Fibroblast of the aortic adventitia (primary cell): Measurements from ENCODE around the gene LGALS1. TPM values are rescaled to one million over a fixed set of nuclear protein-coding genes. Genes with fewer than 3 reads are reported as not detected.

Experiments
- DNase-seq: peaks from one replicate; pipeline ENCODE4 v3.0.0-alpha.2; 2010; ENCODE audit warnings: low read depth
- H3K4me3 ChIP-seq: 2 replicates; pipeline ENCODE4 v1.5.1; 2011; ENCODE audit warnings: low read depth, mild to moderate bottlenecking, control low read depth, low read length, moderate library complexity
- CTCF ChIP-seq: IDR thresholded peaks from 2 replicates; pipeline ENCODE4 v1.5.1; 2011; ENCODE audit warnings: mild to moderate bottlenecking, low read length, control low read depth, inconsistent platforms; ENCODE audit not compliant: insufficient read depth
- total RNA-seq: library from RNA; depleted of rRNA; stranded (reverse); fragments of >200 nt; gene quantifications from 2 replicates; pipeline ENCODE4 v1.2.3, GENCODE V29; 2012; ENCODE audit warnings: low replicate concordance

LGALS1 gene
- total RNA-seq, 1 donor = 3,846 TPM

DNA sequence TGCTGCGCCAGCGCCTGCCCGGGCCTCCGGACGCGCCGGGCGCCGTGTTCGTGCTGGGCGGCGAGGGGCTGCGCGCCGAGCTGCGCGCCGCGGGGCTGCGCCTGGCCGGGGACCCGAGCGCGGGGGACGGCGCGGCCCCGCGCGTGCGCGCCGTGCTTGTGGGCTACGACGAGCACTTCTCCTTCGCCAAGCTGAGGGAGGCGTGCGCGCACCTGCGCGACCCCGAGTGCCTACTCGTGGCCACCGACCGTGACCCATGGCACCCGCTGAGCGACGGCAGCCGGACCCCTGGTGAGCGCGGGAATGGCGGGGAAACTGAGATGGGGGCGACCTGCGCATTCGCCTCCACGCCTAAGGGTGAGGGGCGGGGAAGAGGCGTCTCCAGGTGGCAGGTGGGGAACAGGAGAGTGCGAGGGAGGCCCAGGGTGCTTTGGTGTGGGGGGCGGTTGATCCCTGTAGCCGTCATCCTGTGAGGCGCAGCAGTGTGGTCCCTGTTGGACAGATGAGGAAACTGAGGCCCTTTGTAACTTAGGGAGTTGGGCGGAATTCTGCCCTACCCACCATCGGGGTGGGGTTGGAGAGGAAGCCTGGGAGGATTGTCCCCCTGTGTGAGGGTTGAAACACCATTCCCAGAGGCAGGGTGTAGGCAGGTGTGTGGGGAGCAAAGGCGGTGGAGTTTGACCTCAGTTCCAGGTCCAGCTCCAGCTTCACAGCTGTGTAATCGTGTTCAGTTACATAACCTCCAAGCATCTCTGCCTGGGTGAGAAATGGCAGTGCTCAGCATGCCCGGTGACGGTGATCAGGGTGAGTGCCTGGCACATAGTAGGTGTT, 16.2 kb upstream of the LGALS1 start:
- DNase-seq = no peak
- no peak for TF ChIP-seq CTCF
- peak overlapping the region; percentile 78 for H3K4me3 ChIP-seq

- no peak for DNase-seq
- no peak for TF ChIP-seq CTCF
- peak overlapping the region; percentile 78 for H3K4me3 ChIP-seq
These were observed 15.3 kb upstream of the LGALS1 start for GRCh38 chr22:37659897-37660708.

DNA sequence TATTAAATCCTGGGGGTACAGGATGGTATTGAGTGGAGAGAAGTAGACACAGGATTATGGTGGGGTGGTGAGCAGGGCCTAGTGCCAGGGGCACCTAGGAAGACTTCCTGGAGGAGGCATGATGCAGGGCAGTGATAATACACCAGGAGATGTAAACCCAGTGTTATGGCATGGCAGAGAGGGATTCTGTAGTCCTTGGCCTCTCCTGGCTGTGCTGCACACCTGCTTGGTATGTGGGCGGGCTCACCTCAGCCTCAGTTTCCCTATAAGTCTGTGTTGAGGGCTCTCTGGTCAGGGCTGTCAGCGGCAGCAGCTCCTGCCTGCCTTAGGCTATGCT, 14.8 kb upstream of the LGALS1 start:
- TF ChIP-seq CTCF = no peak
- peak overlapping the region; percentile 25 for H3K4me3 ChIP-seq

DNA sequence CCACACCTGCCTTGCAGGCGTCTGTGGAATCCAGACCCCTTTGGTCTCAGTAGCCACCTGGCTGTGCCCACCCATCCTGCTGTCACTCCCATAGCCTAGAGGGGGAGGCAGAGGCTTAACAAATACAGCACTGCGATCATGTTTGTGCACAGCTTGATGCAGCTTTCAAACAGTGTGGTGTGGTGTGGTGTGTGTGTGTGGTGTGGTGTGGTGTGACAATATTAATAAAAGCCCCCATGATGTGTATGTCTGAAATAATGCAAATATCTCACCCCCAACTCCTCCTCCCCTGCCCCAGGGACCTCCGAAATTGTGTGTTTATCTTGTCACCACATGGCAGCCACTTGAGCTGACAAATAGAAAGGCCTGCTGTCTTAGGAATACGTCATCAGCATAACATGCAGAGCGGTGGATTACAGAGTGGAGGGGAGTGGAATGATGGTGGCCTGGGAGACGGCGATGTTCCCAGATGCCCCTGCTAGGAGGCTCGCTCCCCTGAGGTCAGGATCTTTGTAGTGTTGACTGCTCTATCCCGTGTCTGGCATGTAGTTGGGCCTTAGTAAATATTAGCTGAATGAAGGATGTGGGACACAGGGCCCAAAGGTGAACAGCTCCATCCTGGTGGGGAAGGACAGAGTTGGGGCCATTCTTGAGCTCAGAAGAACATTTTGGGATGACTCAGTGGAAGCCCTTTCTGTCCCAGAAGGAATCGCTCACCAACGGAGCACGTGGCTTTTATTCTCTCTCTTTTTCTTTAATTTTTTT, 14.1 kb upstream of the LGALS1 start:
- TF ChIP-seq CTCF = peak; percentile 62
- peak; percentile 73 for DNase-seq
- H3K4me3 ChIP-seq = peak overlapping the region; percentile 25

More for the DNA sequence above, 14.8 kb upstream of the LGALS1 start:
- no peak for DNase-seq

- no peak for DNase-seq
- H3K4me3 ChIP-seq = no peak overlapping the region
- TF ChIP-seq CTCF = no peak
These were observed 13.4 kb upstream of the LGALS1 start for GRCh38 chr22:37662039-37662438.

DNA sequence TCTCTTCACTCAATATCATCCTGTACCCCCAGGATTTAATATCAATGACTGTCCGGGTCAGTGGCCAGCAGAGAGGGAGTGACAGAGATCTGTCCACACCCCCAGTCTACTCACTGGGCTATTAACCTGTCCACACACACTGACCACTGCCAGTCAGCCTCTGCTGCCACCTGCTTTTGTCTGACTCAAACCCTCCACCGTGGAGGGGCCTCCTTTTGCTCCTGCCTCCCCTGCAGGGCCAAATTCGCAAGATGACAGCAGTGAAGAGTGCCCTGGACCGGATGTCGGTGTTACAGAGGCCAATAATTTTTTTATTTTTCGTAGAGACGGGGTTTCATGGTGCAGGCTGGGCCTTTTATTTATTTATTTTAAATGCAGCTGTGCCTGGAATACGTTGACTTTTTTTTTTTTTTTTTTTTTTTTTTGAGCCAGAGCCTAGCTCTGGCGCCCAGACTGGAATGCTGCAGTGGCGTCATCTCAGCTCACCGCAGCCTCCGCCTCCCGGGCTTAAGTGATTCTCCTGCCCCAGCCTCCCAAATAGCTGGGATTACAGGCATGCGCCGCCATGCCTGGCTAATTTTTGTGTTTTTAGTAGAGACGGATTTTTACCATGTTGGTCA, 11.8 kb upstream of the LGALS1 start:
- no peak for TF ChIP-seq CTCF
- no peak overlapping the region for H3K4me3 ChIP-seq
- no peak for DNase-seq
